HG02571 (cell line): ENCODE data around the gene TTC32.
"Not testable (repeated sequence)": the region's sequence is repeated elsewhere in the genome, so short reads cannot be mapped to it uniquely, and the experiment has no call there.

Experiments
- ATAC-seq: cut with Tn5 transposase; IDR thresholded peaks from one replicate; pipeline ENCODE4 v1.9.1; 2021; ENCODE audit warnings: mild to moderate bottlenecking, moderate library complexity; ENCODE audit not compliant: unreplicated experiment

TTC32 gene

DNA sequence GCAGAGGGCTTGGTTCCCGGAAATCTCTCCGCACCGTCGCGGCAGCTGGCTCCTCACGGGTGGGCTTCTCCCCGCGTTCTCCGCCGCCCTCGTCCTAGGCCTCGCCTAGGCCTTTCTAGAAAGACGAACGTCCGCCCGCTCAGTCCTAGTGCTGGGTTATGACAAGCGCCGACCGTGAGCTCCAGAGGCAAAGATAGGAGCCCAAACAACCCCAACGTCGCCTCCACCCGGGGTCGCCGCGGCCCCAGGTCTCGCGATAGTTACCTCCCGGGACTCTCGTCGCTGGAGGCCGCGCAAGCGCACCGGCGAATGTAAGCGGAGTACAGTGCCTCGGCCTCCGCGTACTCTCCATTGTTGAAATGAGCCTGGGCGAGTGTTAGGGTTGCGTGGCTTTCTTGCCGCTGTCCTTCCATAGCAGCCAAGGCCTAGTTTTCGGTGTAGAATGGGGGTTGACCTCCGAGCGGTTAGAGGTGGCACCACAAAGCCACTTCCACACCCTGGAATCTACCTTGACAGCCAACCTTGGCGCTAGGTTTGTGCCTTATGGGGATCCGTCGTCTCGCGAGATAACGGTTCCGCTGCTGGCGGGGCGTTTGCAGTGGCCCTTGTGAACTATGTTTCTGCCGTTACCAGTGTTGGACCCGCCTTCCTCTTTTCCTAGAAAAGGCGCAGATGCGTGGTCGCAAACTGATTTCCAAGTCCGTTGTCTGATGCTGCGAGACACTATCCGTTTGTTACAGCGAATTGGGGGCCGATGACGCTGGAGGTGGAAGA is at the start of gene TTC32:
Gene TTC32, minus strand, starts transcription at position 542 of the 774 bp plus-strand sequence. Its CDS starts 129 bp downstream, at position 413.
- peak; percentile 85 for ATAC-seq

DNA sequence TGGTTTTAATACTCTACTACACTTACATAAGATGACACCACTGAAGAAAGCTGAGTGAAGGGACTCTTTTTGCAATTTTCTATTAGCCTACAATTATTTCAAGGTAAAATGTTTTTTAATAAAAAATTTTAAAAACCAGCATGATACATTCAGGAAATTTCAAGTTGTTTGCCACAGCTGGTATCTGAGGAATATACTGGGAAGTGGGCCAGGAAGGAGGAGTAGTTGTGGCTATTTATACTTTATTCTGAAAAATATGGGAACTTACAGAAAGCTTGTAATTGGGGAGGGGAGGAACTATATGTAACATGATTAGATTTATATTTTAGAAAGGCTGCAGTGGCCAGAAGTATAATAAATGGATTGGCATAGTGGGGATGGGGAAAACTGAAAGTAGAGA is 47.3 kb upstream of the TTC32 start:
- ATAC-seq, result no peak

DNA sequence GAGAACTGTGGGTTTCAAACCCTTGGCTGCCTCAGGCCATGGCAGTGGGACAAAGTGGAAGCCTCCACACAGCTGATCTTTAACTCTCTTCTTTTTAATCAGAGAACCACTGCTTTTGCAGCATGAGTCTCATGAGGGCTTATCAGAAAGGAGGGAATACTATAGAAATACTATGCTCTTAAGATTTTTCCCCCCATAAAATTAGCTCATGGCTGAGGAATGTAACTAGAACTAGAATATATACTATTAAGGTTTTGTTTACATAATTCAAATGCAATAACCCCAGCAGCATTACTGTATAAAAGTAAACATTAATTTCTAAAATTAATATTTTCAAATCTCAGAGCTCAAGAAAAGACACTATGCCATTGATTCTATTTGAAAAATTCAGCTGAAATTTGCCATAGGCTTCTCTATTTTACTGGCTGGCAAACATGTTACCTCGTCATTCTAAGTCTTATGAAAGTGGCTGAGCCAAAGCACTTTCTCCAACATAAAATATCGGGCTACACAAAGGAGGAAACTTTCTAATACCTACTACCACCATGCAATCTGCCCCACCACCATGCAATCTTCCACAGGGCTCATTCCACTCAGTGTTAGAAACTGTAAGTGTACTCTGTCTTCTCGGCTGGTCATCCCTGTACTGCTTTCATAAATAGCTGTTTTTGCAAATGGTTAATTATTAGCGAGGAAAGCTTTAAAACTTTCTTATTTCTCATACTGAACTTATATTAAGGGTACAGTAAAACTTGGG is 45.6 kb upstream of the TTC32 start:
- ATAC-seq, result no peak

DNA sequence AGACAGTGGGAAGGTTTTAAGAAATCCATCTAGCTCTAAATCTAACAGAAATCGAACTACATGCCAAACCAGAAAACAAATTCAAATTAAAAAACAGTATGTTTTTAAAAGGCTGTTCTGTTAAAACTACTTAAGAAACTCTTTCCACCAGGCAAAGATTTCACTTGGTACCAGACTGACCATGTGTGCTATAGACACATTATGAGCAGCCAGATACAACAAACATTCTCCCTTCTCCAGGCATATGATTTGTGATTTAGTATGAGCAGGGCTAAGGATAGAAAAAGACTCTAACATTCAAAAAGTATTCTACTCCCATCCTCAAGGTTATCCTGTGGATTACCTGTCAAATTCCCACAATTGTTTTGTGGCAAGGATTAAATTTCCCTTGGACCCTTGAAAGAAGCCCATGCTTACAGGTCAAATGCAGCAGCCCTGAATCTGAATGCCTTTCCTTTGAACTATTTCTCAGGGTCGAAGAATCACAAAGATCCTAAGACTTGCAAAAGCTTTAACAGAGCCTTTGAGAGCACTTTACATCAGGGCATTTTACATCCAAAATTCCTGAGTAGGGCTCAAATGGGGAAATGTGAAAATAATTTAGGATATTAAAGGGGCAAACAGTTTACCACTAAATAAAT is 42.5 kb upstream of the TTC32 start:
- no peak for ATAC-seq

DNA sequence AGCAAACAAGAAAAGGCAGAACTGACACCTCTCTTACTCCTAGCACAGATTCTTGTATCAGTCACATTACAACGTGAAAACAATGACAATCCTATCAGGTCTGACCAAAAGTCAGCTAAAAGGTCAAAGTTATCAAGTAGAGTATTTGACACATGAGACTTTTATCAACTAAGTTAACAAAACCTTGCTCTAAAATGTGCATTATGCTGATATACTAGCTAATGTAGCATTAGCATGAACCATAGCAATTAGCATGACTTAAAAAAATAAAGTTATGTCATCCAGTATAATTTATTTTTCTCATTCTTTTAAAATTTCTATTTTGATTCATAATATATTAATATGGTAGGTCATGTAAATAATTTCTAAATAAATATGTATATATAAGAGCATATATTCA is 41.4 kb upstream of the TTC32 start:
- ATAC-seq, result no peak

DNA sequence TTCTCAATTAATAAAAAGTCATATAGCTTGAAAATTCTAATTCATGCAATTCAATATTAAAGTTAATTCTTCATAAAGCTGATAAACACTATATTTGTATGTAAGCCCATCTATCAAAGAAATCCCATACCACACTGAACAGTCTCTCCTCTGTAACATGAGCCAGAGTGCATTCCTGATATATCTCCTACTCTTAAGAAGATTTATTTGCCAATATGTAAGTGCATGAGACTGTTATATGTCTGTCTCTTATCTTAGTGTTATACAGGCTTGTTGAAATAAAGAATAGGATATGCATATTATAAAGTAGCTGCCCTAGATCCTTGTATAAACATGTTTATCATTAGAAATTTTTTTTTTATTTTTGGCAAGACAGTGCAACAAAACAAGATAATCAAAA is 40.4 kb upstream of the TTC32 start:
- no peak for ATAC-seq

DNA sequence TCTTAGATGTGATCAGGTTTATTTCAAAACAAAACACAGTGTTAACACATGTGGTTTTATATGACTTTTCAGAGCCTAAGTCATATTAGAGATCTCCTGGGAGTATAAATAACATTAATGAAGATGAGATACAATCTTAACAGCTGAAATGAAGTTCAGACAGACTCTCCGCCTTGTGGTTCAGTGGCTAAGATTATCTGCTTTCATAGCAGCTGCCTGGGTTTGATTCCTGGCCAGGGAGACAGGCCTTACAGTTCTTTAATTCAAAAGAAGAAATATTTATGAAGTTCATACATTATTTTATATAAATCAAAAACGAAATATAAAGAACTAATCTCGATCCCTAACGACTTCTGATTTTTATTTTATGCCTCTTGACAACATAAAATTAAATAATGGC is 35.2 kb upstream of the TTC32 start:
- no peak for ATAC-seq

DNA sequence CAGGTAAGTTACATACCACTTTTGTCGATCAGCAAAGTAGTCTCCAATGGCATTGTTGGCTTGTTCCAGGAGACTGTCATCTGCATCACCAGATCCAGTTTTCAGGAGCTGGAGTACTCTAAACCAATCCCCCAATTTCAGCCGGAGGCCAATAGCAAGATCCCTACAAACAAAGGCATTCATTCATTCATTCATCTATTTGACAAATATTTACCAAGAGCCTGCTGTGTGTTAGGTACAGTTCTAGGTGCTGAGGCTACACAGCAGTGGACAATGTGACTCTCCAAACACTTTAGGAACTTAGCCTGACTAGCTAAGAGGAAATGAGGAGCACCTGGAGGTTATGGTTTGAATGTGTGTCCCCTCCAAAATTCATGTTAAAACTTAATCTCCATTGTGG is 34.4 kb upstream of the TTC32 start:
- no peak for ATAC-seq

DNA sequence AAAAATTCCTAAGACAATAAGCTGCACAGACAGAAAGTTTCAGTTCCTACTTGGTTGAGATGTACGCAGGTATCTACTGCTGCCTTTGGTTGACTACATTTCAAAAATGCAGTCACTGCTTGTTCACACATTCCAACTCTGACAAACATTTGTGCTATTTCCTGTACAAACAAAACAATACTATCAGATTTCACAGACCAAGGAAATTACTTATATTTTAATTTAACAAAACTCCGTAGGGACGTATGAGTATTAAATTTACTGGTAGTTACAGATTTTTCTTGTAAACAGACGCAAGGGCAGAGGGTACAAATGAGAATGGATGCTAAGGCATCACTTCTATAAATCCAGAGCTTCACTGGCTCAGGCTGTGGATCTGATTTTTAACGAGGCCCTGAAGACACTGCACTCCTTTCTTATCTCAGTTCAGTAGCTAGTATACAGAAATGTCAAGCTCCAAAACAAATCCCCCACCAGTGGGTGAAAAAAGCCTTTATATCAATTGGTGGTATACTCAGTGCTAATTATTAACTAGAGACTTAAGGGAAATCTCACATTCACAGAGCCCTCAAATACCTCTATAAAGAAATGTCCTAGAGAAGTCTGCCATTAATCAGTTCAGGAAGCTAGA is 31.7 kb upstream of the TTC32 start:
- peak; percentile 48 for ATAC-seq

DNA sequence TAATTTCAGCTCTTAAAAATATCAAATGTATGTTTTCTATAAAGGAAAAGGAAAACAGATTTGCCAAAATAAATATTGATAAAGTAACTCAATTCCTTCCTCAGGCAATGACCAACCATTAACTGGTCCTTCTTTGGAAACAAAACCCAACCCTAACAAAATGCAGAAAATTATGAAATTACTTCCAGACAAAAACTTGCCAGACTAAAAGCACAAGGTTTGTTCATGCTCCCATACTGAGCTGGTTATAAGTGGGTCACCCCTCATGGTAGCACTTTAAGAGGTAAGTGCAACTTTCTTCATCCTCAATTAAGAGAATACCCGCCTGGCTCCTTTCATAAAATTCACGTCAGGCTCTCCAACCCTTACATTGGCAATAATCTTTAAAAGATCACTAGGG is 31.1 kb upstream of the TTC32 start:
- ATAC-seq, result no peak

DNA sequence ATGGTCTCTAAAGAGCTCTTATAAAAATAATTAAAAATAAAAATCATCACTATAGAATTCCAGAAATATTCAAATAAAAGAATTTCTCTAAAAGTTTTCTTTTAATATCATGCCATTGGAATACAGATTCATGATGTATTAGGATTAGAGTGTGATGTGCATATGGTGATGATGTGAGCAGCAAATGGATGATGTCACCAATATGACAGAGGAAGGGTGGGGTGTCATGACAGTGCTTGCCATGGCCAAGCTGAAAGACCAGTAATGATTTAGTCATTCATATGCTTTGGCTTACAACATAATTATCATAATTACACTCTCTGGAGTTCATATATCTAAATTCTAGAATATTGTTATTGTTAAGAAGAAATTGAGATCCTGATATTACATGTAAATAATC is 27.4 kb upstream of the TTC32 start:
- ATAC-seq, result no peak

DNA sequence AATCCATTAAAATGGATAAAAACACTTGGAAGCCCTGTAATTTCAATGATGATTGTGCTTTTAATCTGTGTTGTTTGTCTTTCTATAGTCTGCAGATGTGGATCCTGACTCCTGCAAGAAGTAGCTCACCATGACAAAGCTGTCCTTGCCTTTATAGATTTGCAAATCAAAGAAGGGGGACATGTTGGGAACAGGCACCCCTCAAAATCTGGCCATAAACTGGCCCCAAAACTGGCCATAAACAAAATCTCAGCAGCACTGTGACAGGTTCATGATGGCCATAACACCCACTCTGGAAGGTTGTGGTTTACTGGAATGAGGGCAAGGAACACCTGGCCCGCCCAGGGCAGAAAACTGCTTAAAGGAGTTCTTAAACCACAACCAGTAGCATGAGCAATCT is 26.0 kb upstream of the TTC32 start:
- not testable (repeated sequence) for ATAC-seq

DNA sequence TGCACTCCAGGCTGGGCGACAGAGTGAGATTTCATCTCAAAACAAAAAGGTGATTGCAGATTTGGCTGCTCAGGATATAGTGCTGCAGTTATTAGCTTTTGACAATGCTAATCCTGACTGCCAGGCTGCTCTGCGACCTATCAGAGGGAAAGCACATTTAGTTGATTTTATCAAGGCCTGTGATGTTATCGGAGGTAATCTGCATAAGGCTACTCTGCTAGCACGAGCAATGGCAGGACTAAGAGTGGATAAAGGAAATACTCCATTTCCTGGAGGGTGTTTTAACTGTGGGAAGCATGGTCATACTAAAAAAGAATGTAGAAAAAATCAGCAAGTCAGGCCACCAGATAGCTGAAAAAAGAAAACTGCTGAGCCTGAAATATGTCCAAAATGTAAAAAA is 22.7 kb upstream of the TTC32 start:
- not testable (repeated sequence) for ATAC-seq

DNA sequence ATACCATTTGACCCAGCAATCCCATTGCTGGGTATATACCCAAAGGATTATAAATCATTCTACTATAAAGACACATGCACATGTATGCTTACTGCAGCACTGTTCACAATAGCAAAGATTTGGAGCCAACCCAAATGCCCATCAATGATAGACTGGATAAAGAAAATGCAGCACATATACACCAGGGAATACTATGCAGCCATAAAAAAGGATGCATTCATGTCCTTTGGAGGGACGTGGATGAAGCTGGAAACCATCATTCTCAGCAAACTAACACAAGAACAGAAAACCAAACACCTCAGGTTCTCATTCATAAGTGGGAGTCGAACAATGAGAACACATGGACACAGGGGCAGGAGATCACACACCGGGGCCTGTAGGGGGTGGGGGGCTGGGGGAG is 20.4 kb upstream of the TTC32 start:
- not testable (repeated sequence) for ATAC-seq

DNA sequence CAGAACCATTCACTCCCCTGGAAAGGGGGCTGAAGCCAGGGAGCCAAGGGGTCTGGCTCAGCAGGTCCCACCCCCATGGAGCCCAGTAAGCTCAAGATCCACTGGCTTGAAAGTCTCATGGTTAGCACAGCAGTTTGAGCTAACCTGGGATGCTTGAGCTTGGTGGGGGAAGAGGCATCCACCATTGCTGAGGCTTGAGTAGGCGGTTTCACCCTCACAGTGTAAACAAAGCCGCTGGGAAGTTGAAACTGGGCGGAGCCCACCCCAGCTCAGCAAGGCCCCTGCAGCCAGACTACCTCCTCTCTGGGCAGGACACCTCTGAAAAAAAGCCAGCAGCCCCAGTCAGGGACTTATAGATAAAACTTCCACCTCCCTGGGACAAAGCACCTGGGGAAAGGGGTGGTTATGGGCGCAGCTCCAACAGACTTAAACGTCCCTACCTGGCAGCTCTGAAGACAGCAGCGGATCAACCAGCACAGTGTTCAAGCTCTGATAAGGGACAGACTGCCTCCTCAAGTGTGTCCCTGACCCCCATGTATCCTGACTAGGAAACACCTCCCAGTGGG is 14.7 kb upstream of the TTC32 start:
- no peak for ATAC-seq

DNA sequence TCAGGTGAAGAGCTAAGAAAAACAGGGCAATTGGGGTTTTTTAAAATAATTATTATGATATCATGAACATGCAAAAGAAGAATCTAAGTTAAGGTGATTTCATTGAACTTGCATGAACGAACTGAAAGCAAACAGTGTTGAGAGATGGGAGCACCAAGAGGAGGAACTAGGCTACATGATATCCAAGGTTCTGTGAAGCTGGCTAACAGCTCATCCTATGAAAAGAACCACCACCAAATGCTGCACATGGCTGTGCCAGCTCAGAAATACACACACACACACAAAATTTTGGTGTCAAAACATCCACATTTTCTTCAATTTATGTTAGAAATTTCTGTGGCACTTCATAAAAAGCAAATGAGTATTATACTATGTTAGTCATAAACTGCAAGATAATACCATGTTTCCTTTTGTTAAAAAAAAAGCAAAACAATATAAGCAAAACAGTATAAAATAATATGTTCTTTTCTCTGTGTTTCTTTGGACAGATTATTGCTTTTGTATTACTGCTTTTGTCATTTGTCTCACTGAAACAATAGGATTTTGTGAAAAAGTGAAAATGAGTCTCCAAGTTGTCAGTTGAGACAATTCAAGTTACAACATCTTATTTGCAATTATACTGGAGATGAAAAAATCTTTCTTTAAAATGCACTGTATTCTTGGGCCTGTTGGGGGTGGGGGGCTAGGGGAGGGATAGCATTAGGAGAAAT is 12.6 kb upstream of the TTC32 start:
- ATAC-seq, result no peak

DNA sequence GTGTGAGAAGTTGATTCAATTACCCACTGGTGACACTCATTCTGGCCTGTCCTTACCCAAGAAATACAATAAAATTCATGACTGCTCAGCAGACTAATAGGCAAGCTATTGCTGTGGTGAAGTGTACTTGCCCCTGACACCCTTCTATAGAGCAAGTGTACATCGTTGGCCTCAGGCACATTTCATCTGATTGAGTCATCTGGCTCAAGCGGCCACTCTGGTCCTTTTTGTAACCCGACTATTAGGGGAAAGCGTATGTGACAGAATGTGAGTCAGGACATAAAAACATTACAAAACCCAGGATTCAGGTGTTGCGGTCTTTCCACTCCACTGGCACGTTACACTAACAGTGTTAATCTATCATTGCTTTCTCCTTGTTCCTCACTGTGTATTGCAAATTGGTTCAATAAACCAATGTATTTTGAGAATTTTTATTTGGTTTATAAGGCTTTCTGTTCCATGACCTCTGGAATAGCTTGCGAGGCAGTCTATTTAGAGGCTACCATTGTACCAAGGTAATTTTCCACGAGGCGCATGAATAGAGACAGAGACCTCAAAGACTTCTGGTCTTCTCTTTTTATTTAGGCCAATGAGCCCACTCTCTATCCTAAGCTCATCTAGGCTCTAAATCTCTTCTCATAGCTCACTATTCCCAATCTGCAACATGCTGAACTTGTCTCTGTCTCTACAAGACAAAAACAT is 10.2 kb upstream of the TTC32 start:
- ATAC-seq, result no peak

DNA sequence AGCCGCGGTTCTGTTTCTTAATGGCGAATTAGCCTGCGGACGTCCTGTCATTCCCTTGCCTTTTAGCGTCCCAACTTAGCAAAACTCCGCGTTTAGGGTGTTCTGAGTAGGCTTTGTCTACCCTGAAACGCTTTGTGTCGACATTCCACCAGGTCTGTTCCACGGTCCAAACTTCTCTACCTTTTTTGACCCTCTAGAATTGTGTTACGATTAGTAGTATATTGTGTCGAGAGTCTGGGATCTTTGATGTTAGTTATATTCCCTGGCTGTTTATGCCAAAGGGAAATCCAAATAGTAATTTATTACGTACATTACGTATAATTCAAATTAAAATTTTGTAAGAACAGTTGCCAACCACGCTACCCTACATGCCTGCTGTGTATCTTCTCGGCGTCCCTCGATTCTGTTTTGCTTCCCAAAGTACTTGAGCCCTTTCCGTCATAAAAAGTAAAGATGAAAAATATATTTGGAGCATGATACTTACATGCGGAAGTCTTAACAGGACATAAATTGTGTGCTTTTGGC is 495 bp upstream of the TTC32 start:
- peak; percentile 1 for ATAC-seq

DNA sequence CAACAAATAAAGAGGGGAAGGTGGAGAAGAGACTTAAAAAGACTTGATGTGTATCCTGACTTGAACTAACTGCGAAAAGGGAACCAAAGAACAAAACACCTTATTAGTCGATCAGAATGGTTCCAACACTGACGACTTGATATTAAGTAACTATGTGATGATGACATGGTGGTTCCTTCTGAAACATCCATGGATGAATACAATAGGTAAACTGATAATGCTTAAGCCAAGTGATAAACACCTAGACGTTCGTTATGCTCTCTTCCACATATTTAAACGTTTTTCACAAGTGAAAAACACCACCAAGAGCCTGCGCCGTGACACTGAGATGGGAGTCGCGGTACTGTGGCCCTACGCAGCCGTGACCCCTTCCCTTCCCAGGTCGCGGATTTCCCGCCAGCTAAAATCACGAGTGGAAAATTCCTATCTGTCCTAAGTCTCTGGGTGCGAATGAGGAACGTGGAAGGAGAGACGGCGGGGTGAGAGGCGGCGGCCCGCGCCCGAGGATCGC is 797 bp downstream of the TTC32 start:
- ATAC-seq, result peak; percentile 7
